H9 (cell line): Measurements from ENCODE around the gene SSBP3. TPM values are rescaled to one million over a fixed set of nuclear protein-coding genes. Genes with fewer than 3 reads are reported as not detected.

Source experiments
- DNase-seq: peaks from one replicate; pipeline ENCODE4 v3.0.0-alpha.2; 2017
- H2AFZ ChIP-seq: one replicate; pipeline ENCODE4 v1.6.1; 2013; ENCODE audit warnings: mild to moderate bottlenecking, low read length, control low read depth, moderate library complexity
- H2AK5ac ChIP-seq: 2 replicates; pipeline ENCODE4 v1.6.1; 2013; ENCODE audit warnings: low read length, control low read depth, mixed read lengths; ENCODE audit not compliant: insufficient read length
- H2BK120ac ChIP-seq: one replicate; pipeline ENCODE4 v1.6.1; 2013; ENCODE audit warnings: low read depth, mild to moderate bottlenecking, low read length, control low read depth, inconsistent platforms; ENCODE audit not compliant: poor library complexity, severe bottlenecking
- H2BK12ac ChIP-seq: 2 replicates; pipeline ENCODE4 v1.6.1; 2013; ENCODE audit warnings: low read length, control low read depth, mixed read lengths, low read depth; ENCODE audit not compliant: insufficient read length
- H2BK15ac ChIP-seq: 2 replicates; pipeline ENCODE4 v1.6.1; 2013; ENCODE audit warnings: low read depth, low read length, control low read depth
- H2BK20ac ChIP-seq: one replicate; pipeline ENCODE4 v1.6.1; 2013; ENCODE audit warnings: low read depth, mild to moderate bottlenecking, low read length, control low read depth, inconsistent platforms; ENCODE audit not compliant: poor library complexity, severe bottlenecking
- H2BK5ac ChIP-seq: 2 replicates; pipeline ENCODE4 v1.6.1; 2013; ENCODE audit warnings: low read length, control low read depth, mixed read lengths; ENCODE audit not compliant: insufficient read length
- H3K14ac ChIP-seq: 2 replicates; pipeline ENCODE4 v1.6.1; 2013; ENCODE audit warnings: low read length, control low read depth; ENCODE audit not compliant: insufficient read depth
- H3K18ac ChIP-seq: 2 replicates; pipeline ENCODE4 v1.6.1; 2013; ENCODE audit warnings: low read depth, mild to moderate bottlenecking, mixed read lengths, low read length, control low read depth; ENCODE audit not compliant: insufficient read length
- H3K23ac ChIP-seq: 2 replicates; pipeline ENCODE4 v1.6.1; 2013; ENCODE audit warnings: low read length, control low read depth, mixed read lengths, low read depth; ENCODE audit not compliant: insufficient read length
- H3K23me2 ChIP-seq: 2 replicates; pipeline ENCODE4 v1.6.1; 2013; ENCODE audit warnings: low read depth, mild to moderate bottlenecking, mixed read lengths, low read length, control low read depth; ENCODE audit not compliant: insufficient read length, poor library complexity, severe bottlenecking
- H3K27ac ChIP-seq: 2 replicates; pipeline ENCODE4 v1.5.1; 2013; ENCODE audit warnings: low read length, control low read depth, mixed read lengths, low read depth; ENCODE audit not compliant: insufficient read length
- H3K27me3 ChIP-seq: 2 replicates; pipeline ENCODE4 v1.6.1; 2013; ENCODE audit warnings: low read length, control low read depth, inconsistent platforms; ENCODE audit not compliant: insufficient read depth
- H3K4ac ChIP-seq: 2 replicates; pipeline ENCODE4 v1.6.1; 2013; ENCODE audit warnings: low read depth, mild to moderate bottlenecking, control low read depth, inconsistent platforms, low read length, moderate library complexity
- H3K4me1 ChIP-seq: 2 replicates; pipeline ENCODE4 v1.6.1; 2013; ENCODE audit warnings: low read length, control low read depth, inconsistent platforms; ENCODE audit not compliant: insufficient read depth
- H3K4me2 ChIP-seq: 2 replicates; pipeline ENCODE4 v1.6.1; 2013; ENCODE audit warnings: low read length, control low read depth, mixed read lengths; ENCODE audit not compliant: insufficient read length, insufficient read depth
- H3K56ac ChIP-seq: 2 replicates; pipeline ENCODE4 v1.6.1; 2013; ENCODE audit warnings: low read depth, mild to moderate bottlenecking, mixed read lengths, low read length, control low read depth; ENCODE audit not compliant: insufficient read length
- H3K79me1 ChIP-seq: 2 replicates; pipeline ENCODE4 v1.6.1; 2013; ENCODE audit warnings: low read depth, mild to moderate bottlenecking, moderate library complexity, low read length, control low read depth, inconsistent platforms; ENCODE audit not compliant: insufficient read depth, poor library complexity, severe bottlenecking
- H3K79me2 ChIP-seq: 2 replicates; pipeline ENCODE4 v1.6.1; 2013; ENCODE audit warnings: low read length, control low read depth, inconsistent platforms; ENCODE audit not compliant: insufficient read depth
- H3K9ac ChIP-seq: 2 replicates; pipeline ENCODE4 v1.6.1; 2013; ENCODE audit warnings: low read length, control low read depth, mixed read lengths; ENCODE audit not compliant: insufficient read length; ENCODE audit errors: extremely low read depth
- H3K9me3 ChIP-seq: one replicate; pipeline ENCODE4 v1.6.1; 2013; ENCODE audit warnings: low read depth, low read length, inconsistent platforms; ENCODE audit not compliant: control insufficient read depth
- H3T11ph ChIP-seq: one replicate; pipeline ENCODE4 v1.6.1; 2013; ENCODE audit warnings: mild to moderate bottlenecking, low read length, control low read depth, inconsistent platforms
- H4K20me1 ChIP-seq: one replicate; pipeline ENCODE4 v1.6.1; 2013; ENCODE audit not compliant: control insufficient read depth, insufficient read length, insufficient read depth
- H4K5ac ChIP-seq: 2 replicates; pipeline ENCODE4 v1.6.1; 2013; ENCODE audit warnings: low read depth, mild to moderate bottlenecking, mixed read lengths, low read length, control low read depth; ENCODE audit not compliant: insufficient read length
- H4K8ac ChIP-seq: replicated peaks from 2 replicates; pipeline ENCODE4 v1.6.1; 2013; ENCODE audit warnings: low read length, control low read depth, mixed read lengths, low read depth; ENCODE audit not compliant: insufficient read length
- H4K91ac ChIP-seq: 2 replicates; pipeline ENCODE4 v1.6.1; 2013; ENCODE audit warnings: low read depth, mild to moderate bottlenecking, moderate library complexity, mixed read lengths, low read length, control low read depth; ENCODE audit not compliant: insufficient read length
- H3K27ac Mint-ChIP-seq, 3 experiments: 2 replicates in 2 of 3; 3 replicates in 1 of 3; pipeline ENCODE4 v1.8.0; 2020 to 2021; ENCODE audit warnings: mixed read lengths in 3 of 3, mild to moderate bottlenecking in 1 of 3, moderate library complexity in 1 of 3
- H3K27me3 Mint-ChIP-seq: 2 replicates; pipeline ENCODE4 v1.8.0; 2021; ENCODE audit warnings: low read depth, mild to moderate bottlenecking, moderate library complexity, mixed read lengths
- H3K36me3 Mint-ChIP-seq, 3 experiments: 2 replicates in 2 of 3; 3 replicates in 1 of 3; pipeline ENCODE4 v1.8.0; 2020 to 2021; ENCODE audit warnings: low read depth in 3 of 3, mixed read lengths in 3 of 3; ENCODE audit not compliant: insufficient read depth in 1 of 3
- H3K4me1 Mint-ChIP-seq, 2 experiments: 2 replicates each; pipeline ENCODE4 v1.8.0; 2020; ENCODE audit warnings: mixed read lengths in 2 of 2
- H3K4me3 Mint-ChIP-seq, 2 experiments: 2 replicates in 1 of 2; 3 replicates in 1 of 2; pipeline ENCODE4 v1.8.0; 2020 to 2021; ENCODE audit warnings: mild to moderate bottlenecking in 2 of 2, mixed read lengths in 2 of 2, moderate library complexity in 1 of 2
- H3K9me3 Mint-ChIP-seq, 2 experiments: 2 replicates in 1 of 2; 3 replicates in 1 of 2; pipeline ENCODE4 v1.8.0; 2020; ENCODE audit warnings: mild to moderate bottlenecking in 2 of 2, mixed read lengths in 2 of 2, moderate library complexity in 1 of 2
- WGBS: extraction: QIAGEN DNeasy Blood & Tissue Kit; methylation state at CpG from one replicate; pipeline ENCODE4 v1.1.7; 2013; ENCODE audit warnings: missing lambda C conversion rate, low lambda C conversion rate, mixed read lengths; ENCODE audit not compliant: insufficient read length; ENCODE audit errors: extremely low coverage; 5-methylcytosine and 5-hydroxymethylcytosine counted together
- total RNA-seq: library from RNA; stranded (reverse); gene quantifications from 2 replicates; pipeline ENCODE4 v1.2.1, GENCODE V29; 2021
- TF ChIP-seq, protein P1 (sequence below): fragments of 200-600 bp; sonication (generic); conservative IDR thresholded peaks from 3 replicates; pipeline ENCODE4 v1.8.0; 2021; ENCODE audit warnings: antibody characterized with exemption, mild to moderate bottlenecking

The SSBP3 gene
- total RNA-seq, 1 experiment from 2014 or later = 126 TPM

DNA sequence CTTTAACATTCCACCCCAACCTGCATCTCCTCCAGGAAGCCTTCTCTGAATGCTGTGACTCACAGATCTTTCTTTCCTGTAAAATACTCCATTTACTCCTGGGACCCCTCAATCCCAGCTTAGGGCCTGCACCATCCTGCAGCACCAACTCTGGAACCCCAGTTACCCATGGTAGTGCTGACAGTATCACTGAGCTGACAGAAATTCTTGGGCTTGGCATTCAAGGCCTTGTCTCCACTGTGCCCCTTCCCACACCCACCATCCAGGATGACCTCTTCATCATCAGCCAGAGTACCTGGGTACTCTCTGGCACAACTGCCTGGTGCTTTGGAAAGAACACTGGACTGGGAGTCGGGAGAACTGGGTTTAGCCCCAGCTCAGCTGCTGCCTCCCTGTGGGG, 214.7 kb downstream of the SSBP3 start:
- Histone ChIP-seq H2BK20ac (no peak overlapping the region), H2BK120ac (no peak overlapping the region), H3K27ac (no peak overlapping the region), H3K4me1 (no peaks in the 10 kb centered on the region), H2BK15ac (no peak overlapping the region), H3T11ph (no peak overlapping the region), H3K56ac (no peak overlapping the region), H2BK12ac (no peak overlapping the region), H2AFZ (no peak overlapping the region), H4K5ac (no peak overlapping the region), H3K79me1 (no peaks in the 10 kb centered on the region), H3K79me2 (no peaks in the 10 kb centered on the region), H3K23me2 (no peaks in the 10 kb centered on the region), H3K9ac (no peak overlapping the region), H2BK5ac (no peak overlapping the region), H4K20me1 (no peaks in the 10 kb centered on the region), H4K91ac (no peak overlapping the region), H3K23ac (no peak overlapping the region), H4K8ac (no peak overlapping the region), H2AK5ac (no peak overlapping the region), H3K27me3 (no peaks in the 10 kb centered on the region), H3K4ac (no peak overlapping the region), H3K18ac (no peak overlapping the region), H3K9me3 (no peaks in the 10 kb centered on the region), H3K14ac (no peak overlapping the region), H3K4me2 (no peak overlapping the region)
- Mint-ChIP-seq H3K4me3 (no peak overlapping the region), H3K27me3 (no peaks in the 10 kb centered on the region), H3K36me3 (peaks cover 0 to 32% (median 16%) of the 10 kb centered on the region in 3 experiments; a peak in 6 of 7 replicates), H3K9me3 (no peaks in the 10 kb centered on the region; a peak in 1 of 5 replicates), H3K27ac (no peak overlapping the region), H3K4me1 (no peaks in the 10 kb centered on the region)
- WGBS = no CpG with 5 or more reads among the region's 1 CpG
- TF ChIP-seq, protein P1, sequence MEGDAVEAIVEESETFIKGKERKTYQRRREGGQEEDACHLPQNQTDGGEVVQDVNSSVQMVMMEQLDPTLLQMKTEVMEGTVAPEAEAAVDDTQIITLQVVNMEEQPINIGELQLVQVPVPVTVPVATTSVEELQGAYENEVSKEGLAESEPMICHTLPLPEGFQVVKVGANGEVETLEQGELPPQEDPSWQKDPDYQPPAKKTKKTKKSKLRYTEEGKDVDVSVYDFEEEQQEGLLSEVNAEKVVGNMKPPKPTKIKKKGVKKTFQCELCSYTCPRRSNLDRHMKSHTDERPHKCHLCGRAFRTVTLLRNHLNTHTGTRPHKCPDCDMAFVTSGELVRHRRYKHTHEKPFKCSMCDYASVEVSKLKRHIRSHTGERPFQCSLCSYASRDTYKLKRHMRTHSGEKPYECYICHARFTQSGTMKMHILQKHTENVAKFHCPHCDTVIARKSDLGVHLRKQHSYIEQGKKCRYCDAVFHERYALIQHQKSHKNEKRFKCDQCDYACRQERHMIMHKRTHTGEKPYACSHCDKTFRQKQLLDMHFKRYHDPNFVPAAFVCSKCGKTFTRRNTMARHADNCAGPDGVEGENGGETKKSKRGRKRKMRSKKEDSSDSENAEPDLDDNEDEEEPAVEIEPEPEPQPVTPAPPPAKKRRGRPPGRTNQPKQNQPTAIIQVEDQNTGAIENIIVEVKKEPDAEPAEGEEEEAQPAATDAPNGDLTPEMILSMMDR = no peak
- DNase-seq = no peak
